Tibial nerve (tissue), 3 donors: ENCODE results near the gene IFNAR1.

Source experiments
- EP300 ChIP-seq, 2 donors: sonication (generic); formaldehyde crosslinking; IDR thresholded peaks; one replicate each; pipeline ENCODE4 v1.6.1; 2017; ENCODE audit warnings: antibody characterized with exemption in 2 of 2, mild to moderate bottlenecking in 1 of 2
- POLR2A ChIP-seq, 2 donors: fragments of 450-650 bp; IDR thresholded peaks; one replicate each; pipeline ENCODE4 v1.6.1; 2017; ENCODE audit warnings: antibody characterized with exemption in 2 of 2, mild to moderate bottlenecking in 2 of 2, moderate library complexity in 2 of 2

DNA sequence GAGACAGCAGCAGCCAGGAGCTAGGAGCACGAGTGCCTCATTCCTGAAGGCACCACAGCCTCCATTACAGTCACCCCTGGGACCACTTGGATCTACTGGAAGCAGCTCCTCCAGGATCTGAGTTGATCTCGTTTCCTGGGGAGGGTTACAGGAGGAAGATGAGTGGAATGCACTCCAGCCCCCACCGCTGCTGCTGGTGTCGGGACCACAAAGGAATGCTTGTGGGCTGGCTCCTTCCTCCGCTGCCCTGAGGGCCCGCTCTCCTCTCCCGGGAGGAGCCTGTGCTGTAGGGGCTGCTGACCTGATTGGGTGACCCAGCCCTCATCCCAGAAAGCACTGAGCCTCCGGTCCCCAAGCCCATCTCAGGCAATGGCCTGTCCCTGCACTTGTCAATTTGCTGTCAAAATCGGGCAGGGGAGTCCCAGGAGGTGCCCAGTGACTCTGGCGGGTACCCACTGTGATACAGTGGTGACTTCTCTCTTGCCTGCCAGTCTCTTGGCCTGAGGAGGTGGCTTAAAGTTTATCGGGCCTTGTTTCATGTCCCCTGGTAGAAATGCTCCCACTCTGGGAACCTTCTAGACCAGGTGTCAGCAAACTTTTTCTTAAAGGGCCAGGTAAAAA lies 35.5 kb upstream of the IFNAR1 start:
- TF ChIP-seq POLR2A (IDR thresholded peaks at IDR 0.05) (no peak), EP300 (IDR thresholded peaks at IDR 0.05) (no peak)
